ENCODE measurements around the gene GPR65.

GPR65 gene

GRCh38 chr14:88032373-88032772, 27.4 kb downstream of the GPR65 start:
- H3F3A ChIP-seq (ENCODE audit: insufficient read depth, low read length), result no peaks in the 10 kb centered on the region
- no peaks in the 10 kb centered on the region for H4K20me1 ChIP-seq (ENCODE audit: insufficient read depth, low read length)
- no peaks in the 10 kb centered on the region for H3K9me2 ChIP-seq (replicated peaks; ENCODE audit: insufficient read depth, low read length)
- H3K4me2 ChIP-seq (ENCODE audit: low read depth, low read length), result no peak overlapping the region
- no peak overlapping the region for H2AFZ ChIP-seq (ENCODE audit: low read length)
- DNase-seq, result no peak
- H3K9ac ChIP-seq (ENCODE audit: low read length), result no peak overlapping the region
- TF ChIP-seq EZH2 (optimal IDR thresholded peaks at IDR 0.05; ENCODE audit: low read depth, low read length), result no peak
- TF ChIP-seq CTCF (IDR thresholded peaks at IDR 0.05; ENCODE audit: low read length), result no peak
- TF ChIP-seq EZH2phosphoT487 (IDR thresholded peaks at IDR 0.05; ENCODE audit: low read length), result no peak
- H3K27me3 ChIP-seq (replicated peaks; ENCODE audit: insufficient read depth, low read length), result no peaks in the 10 kb centered on the region
- no peaks in the 10 kb centered on the region for H3K79me2 ChIP-seq (ENCODE audit: low read length)
- no peaks in the 10 kb centered on the region for H3K36me3 ChIP-seq (replicated peaks; ENCODE audit: insufficient read depth, low read length)
- H3K4me1 ChIP-seq (ENCODE audit: low read length), result no peaks in the 10 kb centered on the region
- H3K9me3 ChIP-seq (replicated peaks; ENCODE audit: insufficient read depth, low read length), result no peaks in the 10 kb centered on the region
- H3K4me3 ChIP-seq (ENCODE audit: low read length), result no peak overlapping the region
- H3K27ac ChIP-seq (ENCODE audit: low read length), result no peak overlapping the region

GRCh38 chr14:88034076-88034475, 29.1 kb downstream of the GPR65 start:
- Histone ChIP-seq H3K79me2 (ENCODE audit: low read length) (no peaks in the 10 kb centered on the region), H3F3A (ENCODE audit: insufficient read depth, low read length) (no peaks in the 10 kb centered on the region), H3K4me3 (ENCODE audit: low read length) (no peak overlapping the region), H3K9ac (ENCODE audit: low read length) (no peak overlapping the region), H3K27ac (ENCODE audit: low read length) (no peak overlapping the region), H3K9me3 (replicated peaks; ENCODE audit: insufficient read depth, low read length) (no peaks in the 10 kb centered on the region), H3K36me3 (replicated peaks; ENCODE audit: insufficient read depth, low read length) (no peaks in the 10 kb centered on the region), H2AFZ (ENCODE audit: low read length) (no peak overlapping the region), H3K9me2 (replicated peaks; ENCODE audit: insufficient read depth, low read length) (no peaks in the 10 kb centered on the region), H3K27me3 (replicated peaks; ENCODE audit: insufficient read depth, low read length) (no peaks in the 10 kb centered on the region), H3K4me2 (ENCODE audit: low read depth, low read length) (no peak overlapping the region), H3K4me1 (ENCODE audit: low read length) (no peaks in the 10 kb centered on the region), H4K20me1 (ENCODE audit: insufficient read depth, low read length) (no peaks in the 10 kb centered on the region)
- TF ChIP-seq CTCF (IDR thresholded peaks at IDR 0.05; ENCODE audit: low read length), result no peak
- no peak for DNase-seq

GRCh38 chr14:88036422-88036821, 31.5 kb downstream of the GPR65 start:
- H3K4me2 ChIP-seq (ENCODE audit: low read depth, low read length), result no peak overlapping the region

More at GRCh38 chr14:88036422-88036821, 31.5 kb downstream of the GPR65 start:
- Histone ChIP-seq H3K9me2 (replicated peaks; ENCODE audit: insufficient read depth, low read length) (no peaks in the 10 kb centered on the region), H3K36me3 (replicated peaks; ENCODE audit: insufficient read depth, low read length) (no peaks in the 10 kb centered on the region), H3K27me3 (replicated peaks; ENCODE audit: insufficient read depth, low read length) (no peaks in the 10 kb centered on the region), H3K9ac (ENCODE audit: low read length) (no peak overlapping the region), H3K27ac (ENCODE audit: low read length) (no peak overlapping the region), H3F3A (ENCODE audit: insufficient read depth, low read length) (no peaks in the 10 kb centered on the region), H3K9me3 (replicated peaks; ENCODE audit: insufficient read depth, low read length) (no peaks in the 10 kb centered on the region), H2AFZ (ENCODE audit: low read length) (no peak overlapping the region), H3K4me1 (ENCODE audit: low read length) (no peaks in the 10 kb centered on the region), H3K4me3 (ENCODE audit: low read length) (no peak overlapping the region), H4K20me1 (ENCODE audit: insufficient read depth, low read length) (no peaks in the 10 kb centered on the region), H3K79me2 (ENCODE audit: low read length) (no peaks in the 10 kb centered on the region)
- no peak for DNase-seq
- TF ChIP-seq EZH2 (optimal IDR thresholded peaks at IDR 0.05; ENCODE audit: low read depth, low read length), result no peak
- TF ChIP-seq CTCF (IDR thresholded peaks at IDR 0.05; ENCODE audit: low read length), result no peak
- no peak for TF ChIP-seq EZH2phosphoT487 (IDR thresholded peaks at IDR 0.05; ENCODE audit: low read length)
